DOHH2 (cell line): ENCODE data around the gene TUBGCP4.

Experiments used
- H3F3A ChIP-seq: fragments of 200-600 bp; sonication (generic), shearing (Covaris generic); 2 replicates; pipeline ENCODE4 v1.6.0; 2016; ENCODE audit warnings: antibody characterized with exemption, mild to moderate bottlenecking; ENCODE audit not compliant: control insufficient read depth, insufficient read depth
- H3K27ac ChIP-seq: fragments of 200-600 bp; sonication (generic); 2 replicates; pipeline ENCODE4 v1.5.1; 2014; ENCODE audit warnings: low read depth, mild to moderate bottlenecking, low read length, moderate library complexity
- H3K27me3 ChIP-seq: fragments of 200-600 bp; sonication (generic); 2 replicates; pipeline ENCODE4 v1.6.1; 2014; ENCODE audit warnings: mild to moderate bottlenecking, low read length, mixed read lengths; ENCODE audit not compliant: control insufficient read depth
- H3K36me3 ChIP-seq: fragments of 200-600 bp; sonication (generic); 2 replicates; pipeline ENCODE4 v1.6.1; 2014; ENCODE audit warnings: mild to moderate bottlenecking, low read length, moderate library complexity, mixed read lengths; ENCODE audit not compliant: control insufficient read depth
- H3K4me1 ChIP-seq: fragments of 200-600 bp; sonication (generic); 2 replicates; pipeline ENCODE4 v1.6.1; 2014; ENCODE audit warnings: mild to moderate bottlenecking, low read length, mixed read lengths; ENCODE audit not compliant: control insufficient read depth
- H3K4me2 ChIP-seq: fragments of 200-600 bp; sonication (generic); 2 replicates; pipeline ENCODE4 v1.6.0; 2014; ENCODE audit warnings: mild to moderate bottlenecking, low read length, moderate library complexity
- H3K4me3 ChIP-seq: fragments of 200-600 bp; sonication (generic); 2 replicates; pipeline ENCODE4 v1.5.1; 2014; ENCODE audit warnings: mild to moderate bottlenecking, low read length, mixed read lengths
- H3K79me2 ChIP-seq: fragments of 200-600 bp; sonication (generic); 2 replicates; pipeline ENCODE4 v1.6.1; 2014; ENCODE audit warnings: mild to moderate bottlenecking, low read length, mixed read lengths; ENCODE audit not compliant: control insufficient read depth
- H3K9me2 ChIP-seq: fragments of 200-600 bp; sonication (generic); replicated peaks from 2 replicates; pipeline ENCODE4 v1.6.1; 2014; ENCODE audit warnings: mild to moderate bottlenecking, low read length, mixed read lengths; ENCODE audit not compliant: control insufficient read depth
- H3K9me3 ChIP-seq: fragments of 200-600 bp; sonication (generic); 2 replicates; pipeline ENCODE4 v1.6.1; 2014; ENCODE audit warnings: antibody characterized with exemption, low read length, mixed read lengths; ENCODE audit not compliant: control insufficient read depth, insufficient read depth
- H4K20me1 ChIP-seq: fragments of 200-600 bp; sonication (generic); 2 replicates; pipeline ENCODE4 v1.6.0; 2014; ENCODE audit warnings: low read depth, mild to moderate bottlenecking, antibody characterized with exemption, low read length, moderate library complexity; ENCODE audit not compliant: control insufficient read depth, insufficient read depth
- CTCF ChIP-seq: fragments of 200-600 bp; sonication (generic); IDR thresholded peaks from one replicate; pipeline ENCODE4 v1.5.1; 2014; ENCODE audit warnings: antibody characterized with exemption, mild to moderate bottlenecking, low read depth, low read length; ENCODE audit not compliant: poor library complexity, severe bottlenecking
- EZH2phosphoT487 ChIP-seq: fragments of 200-600 bp; sonication (generic); IDR thresholded peaks from 2 replicates; pipeline ENCODE4 v1.6.1; 2017; ENCODE audit warnings: borderline replicate concordance, mild to moderate bottlenecking, antibody characterized with exemption, low read length, moderate library complexity, mixed read lengths

TUBGCP4 gene

GRCh38 chr15:43403616-43404015 is 32.7 kb downstream of the TUBGCP4 start:
- peaks cover 88% of the 10 kb centered on the region for H3K36me3 ChIP-seq
- H3K79me2 ChIP-seq, result no peaks in the 10 kb centered on the region
- no peaks in the 10 kb centered on the region for H4K20me1 ChIP-seq
- no peaks in the 10 kb centered on the region for H3K9me2 ChIP-seq
- TF ChIP-seq CTCF (no peak), EZH2phosphoT487 (no peak)
- no peaks in the 10 kb centered on the region for H3K9me3 ChIP-seq
- H3K4me3 ChIP-seq, result no peak overlapping the region
- no peak overlapping the region for H3K4me2 ChIP-seq
- no peaks in the 10 kb centered on the region for H3K27me3 ChIP-seq
- H3K27ac ChIP-seq, result no peak overlapping the region
- H3K4me1 ChIP-seq, result no peaks in the 10 kb centered on the region
- H3F3A ChIP-seq, result no peaks in the 10 kb centered on the region

- H3K4me1 ChIP-seq, result no peaks in the 10 kb centered on the region
- H3K4me3 ChIP-seq, result no peak overlapping the region
- H3K27ac ChIP-seq, result no peak overlapping the region
- no peak for TF ChIP-seq CTCF
- TF ChIP-seq EZH2phosphoT487, result no peak
- no peak overlapping the region for H3K4me2 ChIP-seq
- H3F3A ChIP-seq, result peaks cover 3% of the 10 kb centered on the region; the same call in 1 of the 2 replicates
- no peaks in the 10 kb centered on the region for H3K9me3 ChIP-seq
- H4K20me1 ChIP-seq, result no peaks in the 10 kb centered on the region
- H3K27me3 ChIP-seq, result no peaks in the 10 kb centered on the region
- H3K79me2 ChIP-seq, result no peaks in the 10 kb centered on the region
- peaks cover 88% of the 10 kb centered on the region for H3K36me3 ChIP-seq
- no peaks in the 10 kb centered on the region for H3K9me2 ChIP-seq
Measured at GRCh38 chr15:43404130-43404529, 33.2 kb downstream of the TUBGCP4 start.

DNA sequence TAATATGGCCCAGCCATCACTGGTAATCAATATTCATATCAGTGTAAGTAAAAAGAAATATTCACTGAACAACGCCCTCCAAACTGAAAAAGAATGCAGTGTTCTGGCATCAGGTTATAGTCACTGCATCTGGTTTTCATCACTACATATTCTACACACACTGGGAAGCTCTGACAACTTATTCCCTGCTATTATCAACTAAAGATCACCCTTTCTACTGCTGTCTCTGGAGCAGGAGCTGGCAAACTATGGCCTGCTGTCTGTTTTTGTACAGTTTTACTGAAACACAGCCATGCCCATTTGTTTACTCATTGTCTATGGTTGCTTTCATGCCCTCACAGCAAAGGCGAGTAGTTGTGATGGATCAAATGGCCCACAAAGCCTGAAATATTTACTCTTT is 35.3 kb downstream of the TUBGCP4 start:
- no peaks in the 10 kb centered on the region for H3K4me1 ChIP-seq
- no peak overlapping the region for H3K27ac ChIP-seq
- H3K4me2 ChIP-seq, result no peak overlapping the region
- TF ChIP-seq CTCF (no peak), EZH2phosphoT487 (no peak)
- H3K79me2 ChIP-seq, result no peaks in the 10 kb centered on the region
- no peaks in the 10 kb centered on the region for H3K9me2 ChIP-seq
- no peaks in the 10 kb centered on the region for H3K9me3 ChIP-seq
- peaks cover 85% of the 10 kb centered on the region for H3K36me3 ChIP-seq
- no peak overlapping the region for H3K4me3 ChIP-seq
- H3F3A ChIP-seq, result peaks cover 11% of the 10 kb centered on the region
- H4K20me1 ChIP-seq, result no peaks in the 10 kb centered on the region
- no peaks in the 10 kb centered on the region for H3K27me3 ChIP-seq

GRCh38 chr15:43406808-43407207 is 35.9 kb downstream of the TUBGCP4 start:
- Histone ChIP-seq H3K79me2 (no peaks in the 10 kb centered on the region), H3K9me3 (no peaks in the 10 kb centered on the region), H3F3A (peaks cover 12% of the 10 kb centered on the region), H3K27ac (no peak overlapping the region), H3K27me3 (no peaks in the 10 kb centered on the region), H3K4me1 (no peaks in the 10 kb centered on the region), H4K20me1 (no peaks in the 10 kb centered on the region), H3K4me3 (no peak overlapping the region), H3K4me2 (no peak overlapping the region), H3K36me3 (peaks cover 79% of the 10 kb centered on the region), H3K9me2 (no peaks in the 10 kb centered on the region)
- TF ChIP-seq EZH2phosphoT487, result no peak
- no peak for TF ChIP-seq CTCF
